Skin epidermis (tissue), 12 donors: ENCODE measurements around the gene PGM5.
A peak's percentile ranks its signal among the peaks of the same experiment; 100 is the strongest.
"Not testable (repeated sequence)": the region's sequence is repeated elsewhere in the genome, so short reads cannot be mapped to it uniquely, and the experiment has no call there.

Experiments used
- H3K27ac ChIP-seq, 21 experiments: fragments of 200-600 bp; sonication (generic) in 11 of 21; one replicate each; pipeline ENCODE4 v1.5.0; 2020; ENCODE audit warnings: mild to moderate bottlenecking in 3 of 21, inconsistent platforms in 2 of 21, moderate library complexity in 2 of 21
- H3K4me3 ChIP-seq, 7 experiments: fragments of 200-600 bp; sonication (generic) in 2 of 7; one replicate each; pipeline ENCODE4 v1.5.0; 2020; ENCODE audit warnings: inconsistent platforms in 2 of 7, mild to moderate bottlenecking in 2 of 7, moderate library complexity in 1 of 7

The PGM5 gene

DNA sequence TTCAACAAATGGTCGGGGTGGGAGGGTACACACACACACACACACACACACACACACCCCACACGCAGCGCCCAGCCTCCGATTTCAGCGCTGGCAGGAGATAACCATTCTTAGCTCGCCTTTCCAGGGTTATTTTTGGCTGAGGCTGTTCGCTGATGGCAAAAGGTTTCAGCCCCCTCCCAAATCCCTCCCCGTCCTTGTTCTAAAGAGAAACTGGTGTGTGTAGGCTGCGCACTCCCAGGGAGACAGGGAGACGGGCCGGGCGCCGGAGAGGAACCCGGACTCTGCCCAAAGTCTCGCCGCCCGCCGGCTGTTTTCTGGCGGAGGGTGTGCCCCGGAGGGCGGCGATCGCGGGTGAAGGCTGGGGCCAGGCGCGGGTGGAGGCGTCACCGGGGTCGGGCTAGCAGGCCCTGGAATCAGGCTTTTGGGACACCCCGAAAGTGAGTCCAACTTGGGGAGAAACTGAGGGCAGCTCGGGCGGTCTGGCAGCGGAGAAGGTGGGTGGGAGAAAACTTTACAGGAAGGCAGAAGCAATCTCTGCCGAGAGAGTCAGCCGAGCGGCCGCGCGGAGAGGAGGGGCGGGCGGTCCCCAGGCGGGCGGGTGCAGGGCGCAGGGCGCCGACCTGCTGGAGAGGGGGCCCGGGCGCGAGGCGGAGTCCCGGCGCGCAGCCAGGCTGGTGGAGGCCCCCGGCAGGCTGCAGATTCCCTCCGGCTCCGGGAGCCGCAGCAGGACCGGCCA, at the start of gene PGM5:
TSS of gene PGM5 (plus strand) at position 232 of the 739 bp plus-strand sequence. CDS start 517 bp downstream, outside the sequence.
- Histone ChIP-seq H3K27ac (peak within 1 kb of the TSS in 9 of 21 experiments; percentile 34 to 75 (median 62)), H3K4me3 (peak within 1 kb of the TSS; percentile 39 to 52 (median 45))

DNA sequence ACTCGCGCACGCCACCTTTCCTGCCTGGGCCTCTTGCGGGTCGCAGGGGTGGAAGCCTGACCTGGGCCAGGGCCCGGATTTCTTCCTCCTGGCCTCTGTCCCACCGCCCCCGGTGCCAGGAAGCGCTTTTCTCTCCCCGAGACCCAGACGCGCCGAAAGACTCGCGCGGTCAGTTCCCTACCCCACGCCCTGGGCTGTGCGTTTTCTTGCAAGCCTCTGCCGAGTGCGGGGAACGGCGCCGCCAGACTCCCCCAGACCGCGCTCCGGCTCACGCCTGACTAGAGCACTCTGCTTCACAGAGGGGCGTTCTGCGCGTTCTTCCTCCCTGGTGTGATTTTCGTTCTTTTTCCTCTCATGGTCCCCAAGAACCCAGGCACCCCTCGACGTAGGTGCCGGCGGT, 49.3 kb upstream of the PGM5 start:
- H3K27ac ChIP-seq, H3K4me3 ChIP-seq: not testable (repeated sequence)

DNA sequence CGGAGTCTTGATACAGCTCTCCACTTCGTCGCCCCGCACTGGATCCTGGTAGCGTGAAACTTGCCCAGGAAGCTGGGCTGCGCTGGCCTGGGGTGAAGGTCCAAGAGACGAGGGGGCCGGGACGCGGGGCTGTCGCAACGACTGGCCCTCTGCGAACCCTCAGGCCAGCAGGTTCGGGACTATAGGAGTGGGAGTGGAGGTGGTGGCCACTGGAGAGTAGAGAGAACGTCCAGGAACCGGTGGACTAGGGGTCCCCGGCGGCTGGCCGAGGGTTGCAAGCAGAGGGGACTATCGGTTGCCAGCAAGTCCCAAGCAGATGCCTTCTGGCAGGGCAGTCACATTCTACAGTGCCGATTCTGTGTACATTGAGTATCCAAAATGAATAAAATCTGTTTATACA, 48.8 kb upstream of the PGM5 start:
- H3K4me3 ChIP-seq, H3K27ac ChIP-seq: not testable (repeated sequence)

DNA sequence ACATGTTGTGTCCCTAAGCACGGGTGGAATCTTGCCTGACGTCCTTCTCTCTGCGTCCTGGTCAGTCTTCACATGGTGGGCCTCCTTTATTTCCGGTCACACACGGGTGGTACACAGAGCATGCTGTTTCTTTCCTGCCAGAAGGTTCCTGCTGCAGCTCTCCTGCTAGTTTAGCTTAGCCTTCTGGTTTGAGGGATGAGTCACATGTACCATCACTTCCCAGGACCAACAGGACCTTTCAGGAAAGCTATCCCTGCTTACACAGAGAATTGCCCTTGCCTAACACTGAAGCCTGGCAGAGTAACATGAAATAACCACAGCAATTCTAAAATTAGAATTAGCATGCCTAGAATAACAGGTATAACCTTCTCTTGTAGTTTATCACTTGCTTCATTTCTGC, 45.2 kb upstream of the PGM5 start:
- not testable (repeated sequence) for H3K27ac ChIP-seq

DNA sequence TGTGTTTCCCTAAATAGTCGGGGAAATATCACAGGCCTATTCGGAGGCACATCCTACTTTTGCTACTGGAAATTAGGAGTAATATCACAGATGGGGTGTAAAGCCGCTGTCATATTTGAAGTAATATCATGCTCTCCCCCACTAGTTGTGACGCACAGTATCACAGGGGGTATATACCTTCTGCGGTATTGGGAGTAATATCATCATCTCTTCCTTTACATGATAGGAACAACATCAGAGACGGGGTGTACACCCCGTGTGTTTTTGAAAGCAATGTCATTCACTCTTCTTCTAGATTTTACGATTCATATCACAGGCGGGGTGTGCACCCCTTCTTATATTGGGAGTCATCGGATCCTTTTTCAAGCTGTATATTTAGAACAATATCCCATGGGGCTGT, 38.2 kb upstream of the PGM5 start:
- H3K27ac ChIP-seq, H3K4me3 ChIP-seq: not testable (repeated sequence)

More for the DNA sequence above, 45.2 kb upstream of the PGM5 start:
- not testable (repeated sequence) for H3K4me3 ChIP-seq

DNA sequence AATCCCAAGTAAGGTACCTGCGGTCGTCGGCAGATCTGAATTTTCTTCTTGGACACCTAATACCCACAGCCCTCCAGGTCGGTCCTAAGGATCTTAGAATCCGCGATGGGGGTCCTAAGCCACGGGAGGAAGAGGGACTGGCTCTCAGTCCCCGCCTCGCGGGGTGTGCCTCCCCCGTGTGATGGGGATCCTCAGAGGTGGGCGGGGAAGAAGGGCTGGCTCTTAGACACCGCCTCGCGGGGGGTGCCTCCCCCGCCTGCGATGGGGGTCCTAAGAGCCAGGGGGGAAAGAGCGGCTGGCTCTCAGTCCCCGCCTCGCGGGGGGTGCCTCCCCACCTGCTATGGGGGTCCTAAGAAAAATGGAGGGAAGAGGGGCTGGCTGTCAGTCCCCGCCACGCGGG, 32.7 kb upstream of the PGM5 start:
- H3K4me3 ChIP-seq, H3K27ac ChIP-seq: not testable (repeated sequence)

DNA sequence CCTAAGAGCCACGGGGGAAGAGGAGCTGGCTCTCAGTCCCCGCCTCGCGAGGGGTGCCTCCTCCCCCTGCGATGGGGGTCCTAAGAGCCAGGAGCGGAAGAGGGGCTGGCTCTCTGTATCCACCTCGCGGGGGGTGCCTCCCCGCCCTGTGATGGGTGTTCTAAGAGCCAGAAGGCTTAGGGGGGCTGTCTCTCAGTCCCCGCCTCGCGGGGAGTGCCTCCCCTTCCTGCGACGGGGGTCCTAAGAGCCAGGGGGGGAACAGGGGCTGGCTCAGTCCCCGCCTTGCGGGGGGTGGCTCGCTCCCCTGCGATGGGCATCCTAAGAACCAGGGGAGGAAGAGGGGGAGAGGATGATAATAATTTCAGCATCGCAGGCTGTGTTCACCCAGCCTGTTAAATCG, 31.9 kb upstream of the PGM5 start:
- H3K4me3 ChIP-seq, H3K27ac ChIP-seq: not testable (repeated sequence)

DNA sequence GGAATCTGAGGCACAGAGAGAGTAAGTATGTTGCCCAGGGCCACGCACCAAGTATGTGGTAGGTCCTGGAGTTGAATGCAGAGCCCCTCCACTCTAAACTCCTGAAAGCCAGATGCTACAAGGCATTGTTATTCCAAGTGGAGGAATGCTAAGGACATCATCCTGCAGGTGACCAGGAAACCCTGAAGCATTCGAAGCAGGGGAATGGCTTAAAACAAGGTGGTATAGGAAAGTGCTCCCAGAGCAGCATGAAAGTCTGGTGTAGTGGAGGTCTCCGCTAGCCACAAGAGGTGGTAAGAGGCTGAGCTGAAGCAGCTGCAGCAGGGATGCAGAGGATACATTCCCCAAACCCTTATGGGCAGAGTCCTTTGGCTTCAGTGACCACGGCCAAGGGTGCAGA, 27.3 kb upstream of the PGM5 start:
- not testable (repeated sequence) for H3K4me3 ChIP-seq, H3K27ac ChIP-seq

DNA sequence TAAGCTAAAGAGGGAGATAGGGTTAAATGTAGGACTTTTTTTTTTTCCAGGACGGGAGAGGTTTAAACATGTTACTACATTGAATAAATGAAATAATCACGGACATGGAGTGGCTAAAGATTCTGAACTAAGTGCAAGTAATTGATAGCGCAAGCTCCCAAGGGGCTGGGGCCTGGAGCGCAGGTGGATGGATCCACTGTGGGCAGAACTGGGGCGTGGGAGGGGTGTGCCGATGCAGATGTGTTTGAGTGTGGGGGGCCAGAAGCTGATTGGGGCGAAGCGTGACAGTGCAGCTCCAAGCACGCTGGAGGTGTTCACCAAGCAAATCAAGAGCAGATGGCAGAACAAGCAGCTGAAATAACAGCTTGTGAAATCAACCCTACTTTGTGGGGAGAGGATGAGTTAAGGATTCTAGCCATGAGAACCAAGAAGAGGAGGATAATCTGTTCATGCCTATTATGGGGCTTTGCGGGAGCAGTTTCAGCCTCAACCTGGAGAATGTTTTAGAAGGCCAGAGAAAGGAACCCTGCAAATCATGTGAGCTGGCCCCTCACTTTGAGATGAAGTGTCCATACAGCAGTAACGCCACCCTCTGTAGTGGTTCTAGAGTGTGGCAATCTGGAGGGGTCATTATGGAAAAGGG, 25.8 kb upstream of the PGM5 start:
- not testable (repeated sequence) for H3K4me3 ChIP-seq, H3K27ac ChIP-seq

DNA sequence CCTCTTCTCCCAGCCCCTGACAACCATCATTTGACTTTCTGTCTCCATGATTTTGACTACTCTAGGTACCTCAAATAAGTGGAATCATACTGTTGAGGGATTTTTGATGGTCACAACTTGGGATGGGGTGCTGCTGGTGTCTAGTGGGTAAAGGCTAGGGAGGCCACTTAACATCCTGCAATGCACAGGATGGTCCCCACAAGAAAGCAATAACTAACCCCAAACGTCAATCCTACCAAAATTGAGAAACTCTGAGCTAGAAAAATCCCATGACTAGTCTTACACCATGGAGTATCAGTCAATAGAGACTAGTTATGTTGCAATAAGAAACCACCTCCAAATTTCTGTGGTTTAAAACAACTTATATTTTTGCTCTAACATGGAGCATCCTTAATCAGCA, 24.3 kb upstream of the PGM5 start:
- not testable (repeated sequence) for H3K4me3 ChIP-seq, H3K27ac ChIP-seq

DNA sequence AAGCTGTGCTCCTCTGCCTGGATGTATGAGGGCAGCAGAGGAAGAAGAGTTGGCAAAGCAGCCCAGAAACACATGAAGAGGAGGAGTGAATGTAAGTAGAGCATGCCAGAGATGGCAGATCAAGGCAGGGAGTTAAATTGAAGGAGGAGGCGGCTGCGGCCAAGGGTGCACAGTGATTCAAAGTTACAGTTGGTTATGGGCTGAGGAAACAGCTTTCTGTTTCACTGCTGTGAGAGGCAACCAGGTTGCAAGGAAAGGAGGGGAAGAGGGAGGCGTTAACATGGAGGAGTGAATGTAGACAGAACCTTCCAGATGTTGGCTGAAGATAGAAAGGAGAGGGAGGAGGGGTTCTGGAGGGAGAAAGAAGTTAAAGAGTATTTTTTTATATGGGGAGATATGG, 20.5 kb upstream of the PGM5 start:
- not testable (repeated sequence) for H3K27ac ChIP-seq, H3K4me3 ChIP-seq

DNA sequence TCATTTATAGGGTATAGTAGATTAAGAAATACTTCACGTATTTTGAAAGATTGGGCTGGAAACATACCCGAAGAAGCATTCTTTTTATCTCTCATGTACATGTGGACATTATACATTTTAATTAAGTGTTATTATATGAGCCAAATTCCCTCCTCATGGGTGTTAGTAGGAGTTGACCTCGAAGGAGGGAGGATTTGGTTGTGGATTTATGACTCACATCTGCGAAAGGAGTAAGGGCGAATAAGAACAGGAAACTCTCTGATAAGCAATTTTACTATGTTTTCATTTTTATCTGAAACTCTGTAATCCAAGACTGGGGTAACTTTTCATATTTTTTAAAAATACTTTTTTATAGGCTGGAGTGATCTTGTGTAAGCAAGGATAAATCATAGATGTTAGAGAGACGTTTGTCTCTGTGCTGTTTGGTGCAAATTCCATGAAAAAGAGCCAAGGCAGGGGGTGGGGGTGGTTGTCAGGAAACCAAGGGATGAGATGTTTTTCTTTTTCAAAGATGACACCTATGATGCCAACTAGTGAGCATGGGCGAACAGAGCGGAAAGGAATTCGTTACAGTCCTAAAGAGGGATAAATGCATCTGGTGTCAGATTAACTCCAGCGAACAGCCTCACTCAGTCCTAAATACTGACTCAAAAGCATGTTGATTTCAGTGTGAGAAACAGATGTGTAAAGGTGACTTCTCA, 19.6 kb upstream of the PGM5 start:
- not testable (repeated sequence) for H3K27ac ChIP-seq, H3K4me3 ChIP-seq

DNA sequence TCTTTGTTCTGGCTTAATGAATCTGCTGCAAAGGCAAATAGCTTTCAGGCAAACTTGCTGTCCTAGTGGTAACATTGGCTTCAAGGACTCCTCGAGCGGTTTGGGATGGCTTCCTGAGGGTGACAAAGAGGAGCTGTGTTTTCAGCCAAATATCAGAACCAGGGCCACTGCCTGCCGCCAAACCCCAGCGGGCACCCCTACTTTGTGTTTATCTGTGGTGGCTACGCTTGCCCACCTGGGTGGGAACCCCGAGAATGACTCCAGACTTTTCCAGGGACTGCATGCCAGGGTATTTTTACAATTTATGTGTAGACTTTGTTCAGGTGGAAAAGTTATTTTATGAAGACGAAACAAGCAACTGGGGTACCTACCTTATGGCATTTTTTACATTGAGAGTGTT, 18.4 kb upstream of the PGM5 start:
- H3K27ac ChIP-seq, H3K4me3 ChIP-seq: not testable (repeated sequence)

DNA sequence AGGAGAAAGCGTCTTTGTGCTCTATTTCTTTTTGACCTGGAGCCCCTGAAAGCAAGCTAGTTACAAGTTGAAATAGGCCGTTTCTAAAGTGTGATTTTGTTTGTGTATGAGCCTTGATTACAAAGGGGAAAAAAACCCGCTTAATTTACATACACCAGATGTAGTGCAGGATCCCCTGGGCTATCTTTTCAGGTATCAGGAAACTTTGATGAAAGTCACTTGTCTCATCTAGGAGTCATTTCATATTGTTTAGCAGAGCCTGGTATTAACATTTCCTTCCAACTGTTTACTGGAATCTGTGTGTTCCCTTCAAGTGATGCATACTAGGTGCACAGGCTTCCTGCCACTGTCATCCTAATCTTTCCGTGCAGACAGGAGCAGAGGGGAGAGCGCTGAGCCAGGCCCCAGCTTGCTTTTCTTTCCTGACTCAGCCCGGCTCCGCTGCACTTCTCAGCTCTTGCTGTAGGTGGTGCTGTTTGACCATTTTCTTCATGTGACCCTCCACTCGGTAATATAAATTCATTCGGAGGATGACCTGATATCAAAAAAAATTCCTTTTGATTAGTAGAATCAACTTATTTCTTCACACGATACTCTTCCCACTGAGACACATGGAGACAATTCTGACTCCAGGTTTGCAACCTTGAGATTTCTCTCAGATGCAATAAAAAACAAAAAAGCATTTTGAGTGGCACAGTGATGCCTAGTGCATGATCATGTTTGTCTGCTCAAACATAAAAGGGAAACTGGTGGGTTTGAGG, 14.0 kb upstream of the PGM5 start:
- H3K4me3 ChIP-seq, H3K27ac ChIP-seq: not testable (repeated sequence)

DNA sequence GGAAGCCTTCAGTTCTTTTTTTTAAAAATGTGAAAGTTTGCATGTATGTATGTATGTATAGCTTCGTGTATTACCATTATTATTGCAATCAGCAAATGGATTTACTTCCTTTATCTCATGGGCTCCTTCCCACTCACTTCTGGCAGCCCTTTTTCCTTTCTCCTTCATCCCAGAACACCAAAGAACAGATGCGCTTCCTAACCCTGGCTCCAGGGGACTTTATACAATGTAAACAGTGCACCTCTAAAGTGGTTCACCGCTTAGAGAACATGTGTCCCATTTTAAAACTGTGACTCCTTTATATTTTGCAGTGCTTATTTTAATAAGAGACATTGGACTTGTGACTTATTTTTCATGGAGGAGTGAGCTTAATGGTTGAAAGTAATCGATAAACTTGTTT, 13.2 kb upstream of the PGM5 start:
- H3K4me3 ChIP-seq, H3K27ac ChIP-seq: not testable (repeated sequence)

DNA sequence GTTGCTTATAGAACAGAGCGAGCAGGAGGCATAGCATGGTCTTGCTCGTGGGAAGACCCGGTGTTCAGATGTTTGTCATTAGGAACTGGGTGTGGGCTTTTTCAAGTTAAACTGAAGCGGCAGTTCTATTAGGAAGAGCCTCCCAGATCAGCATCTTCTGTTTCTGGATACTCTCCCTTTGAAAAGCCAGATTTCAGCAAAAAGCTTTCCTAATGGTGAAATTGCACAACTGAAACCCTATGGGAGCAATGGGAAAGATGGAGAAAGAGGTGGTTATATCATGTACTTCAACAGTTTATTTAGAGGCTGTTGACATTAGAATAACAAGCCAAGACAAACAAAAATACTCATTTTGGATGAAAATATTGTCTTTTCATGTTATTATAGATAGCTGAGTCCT, 12.4 kb upstream of the PGM5 start:
- not testable (repeated sequence) for H3K4me3 ChIP-seq

DNA sequence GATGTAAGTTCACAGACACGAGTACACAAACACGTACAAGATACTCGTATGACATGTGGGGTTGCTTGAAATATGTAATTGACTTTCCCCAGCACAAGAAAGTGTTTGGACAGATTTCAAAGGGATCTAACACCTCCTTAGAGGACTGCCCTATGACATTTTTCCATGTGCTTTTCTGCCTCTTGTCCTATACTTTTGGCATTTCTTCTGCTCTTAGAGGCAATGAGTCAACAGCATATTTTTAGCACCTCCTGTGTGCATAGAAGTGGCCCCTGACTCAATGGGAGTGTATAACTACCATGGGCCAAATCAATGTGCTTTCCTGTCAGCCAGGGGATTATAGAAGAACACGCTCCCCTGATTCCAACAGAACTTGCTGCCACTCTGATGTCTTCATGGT, 4.7 kb upstream of the PGM5 start:
- H3K27ac ChIP-seq, H3K4me3 ChIP-seq: not testable (repeated sequence)

More for the DNA sequence above, 12.4 kb upstream of the PGM5 start:
- H3K27ac ChIP-seq = not testable (repeated sequence)

DNA sequence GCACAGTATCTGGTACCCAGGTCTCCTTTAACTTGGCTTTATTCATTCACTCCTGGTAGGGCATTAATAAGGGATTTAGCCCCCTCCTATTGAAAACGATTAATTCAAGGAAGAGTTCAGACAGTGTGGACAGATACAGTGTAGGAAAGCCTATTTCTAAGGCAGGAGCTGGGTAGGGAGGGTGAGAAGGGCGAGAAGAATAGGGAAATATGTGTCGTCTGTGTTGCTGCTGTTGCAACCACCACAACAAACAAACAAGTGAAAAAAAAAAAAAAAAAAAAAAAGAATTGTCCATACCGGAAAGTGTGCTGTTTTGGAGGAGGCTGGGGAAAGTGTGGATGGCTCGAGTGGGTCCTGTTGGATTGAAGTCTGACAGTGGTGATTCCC, 425 bp upstream of the PGM5 start:
- H3K4me3 ChIP-seq = peak overlapping the region in 3 of 7 experiments; percentile 45 to 52 (median 52)
- peak overlapping the region in 1 of 21 experiments; percentile 74 for H3K27ac ChIP-seq

DNA sequence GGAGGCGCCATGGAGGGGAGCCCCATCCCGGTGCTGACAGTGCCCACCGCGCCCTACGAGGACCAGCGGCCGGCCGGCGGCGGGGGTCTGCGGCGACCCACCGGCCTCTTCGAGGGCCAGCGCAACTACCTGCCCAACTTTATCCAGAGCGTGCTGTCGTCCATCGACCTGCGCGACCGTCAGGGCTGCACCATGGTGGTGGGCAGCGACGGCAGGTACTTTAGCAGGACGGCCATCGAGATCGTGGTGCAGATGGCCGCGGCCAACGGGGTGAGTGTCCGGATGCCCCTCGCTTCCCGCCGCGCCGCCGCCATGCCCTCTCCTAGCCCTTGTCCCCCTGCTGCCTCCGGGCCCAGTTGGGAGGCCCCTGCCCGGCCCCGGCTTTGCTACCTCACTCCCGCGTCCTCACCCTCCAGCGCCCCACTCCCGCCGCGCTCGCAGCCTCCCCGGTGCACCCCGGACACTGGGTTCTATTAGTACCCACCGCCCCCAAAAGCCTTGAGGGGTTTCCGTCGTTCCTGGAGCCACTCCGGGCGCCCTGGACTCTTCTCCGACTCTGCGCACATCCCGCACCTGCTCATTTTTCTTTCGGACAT, 806 bp downstream of the PGM5 start:
- H3K4me3 ChIP-seq = peak overlapping the region; percentile 39 to 52 (median 45)
- peak overlapping the region in 8 of 21 experiments; percentile 34 to 75 (median 62) for H3K27ac ChIP-seq
